Hippocampal formation (tissue), 2 donors: ENCODE measurements around the gene MSLN.

Experiments used
- DNase-seq, 2 donors: peaks; one replicate each; lab custom pipeline; 2025; lab: John Stamatoyannopoulos, UW

MSLN gene

GRCh38 chr16:804193-805048 is 43.9 kb downstream of the MSLN start:
- no peak for DNase-seq

GRCh38 chr16:805474-805873 is 44.9 kb downstream of the MSLN start:
- no peak for DNase-seq

- DNase-seq = peak; percentile 74 to 86
These were observed 47.0 kb downstream of the MSLN start for GRCh38 chr16:807347-808084.

DNA sequence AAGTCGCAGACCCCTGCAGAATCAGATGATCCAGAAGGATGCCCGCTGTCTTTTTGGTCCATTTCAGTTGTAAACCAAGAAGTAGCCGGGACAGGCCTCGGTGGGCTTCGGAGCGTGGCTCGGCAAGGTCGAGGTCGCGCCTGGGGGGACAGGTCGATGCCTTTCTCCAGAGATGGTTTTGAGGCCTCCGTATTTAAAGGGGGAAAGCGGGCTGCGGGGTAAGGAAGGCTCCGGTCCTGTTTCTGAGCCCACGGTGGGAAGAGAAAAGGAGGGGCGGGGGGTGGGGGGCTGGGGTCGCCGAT is 47.5 kb downstream of the MSLN start:
- no peak for DNase-seq

DNA sequence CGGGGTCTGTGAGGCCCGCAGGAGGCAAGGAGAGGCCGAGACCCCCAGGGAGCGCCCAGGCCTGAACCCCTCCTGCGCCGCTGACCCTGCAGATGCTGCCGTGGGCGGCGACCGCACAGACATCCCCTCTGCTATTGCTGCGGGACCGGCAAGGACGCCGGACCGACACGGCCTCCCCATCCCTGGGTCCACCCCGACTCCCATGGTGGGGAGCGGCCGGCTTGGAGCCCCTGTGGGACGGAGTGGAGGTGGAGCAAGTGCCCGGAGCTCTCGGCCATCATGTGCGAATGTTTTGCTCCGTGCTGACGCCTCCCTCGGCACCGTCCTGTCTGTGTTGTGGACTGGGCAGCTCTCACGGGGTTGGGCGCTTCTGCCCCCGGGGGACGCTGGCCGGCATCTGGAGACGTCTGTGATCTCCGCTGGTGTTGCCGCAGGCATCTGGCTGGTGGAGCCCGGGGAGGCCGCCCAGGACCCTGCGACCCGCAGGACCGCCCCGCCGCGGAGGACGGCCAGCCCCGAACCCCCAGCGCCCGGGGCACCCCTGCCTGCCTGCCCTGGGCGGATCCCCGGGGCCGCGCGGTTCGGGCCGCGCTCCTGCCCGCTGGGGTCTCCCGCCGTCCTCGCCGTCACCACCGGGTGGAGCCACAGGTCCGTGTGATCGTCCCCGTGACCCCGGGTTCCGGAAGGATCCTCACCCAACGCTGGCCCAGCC is 52.8 kb downstream of the MSLN start:
- DNase-seq = peak; percentile 16 to 33

GRCh38 chr16:813916-814412 is 53.4 kb downstream of the MSLN start:
- DNase-seq = no peak

DNA sequence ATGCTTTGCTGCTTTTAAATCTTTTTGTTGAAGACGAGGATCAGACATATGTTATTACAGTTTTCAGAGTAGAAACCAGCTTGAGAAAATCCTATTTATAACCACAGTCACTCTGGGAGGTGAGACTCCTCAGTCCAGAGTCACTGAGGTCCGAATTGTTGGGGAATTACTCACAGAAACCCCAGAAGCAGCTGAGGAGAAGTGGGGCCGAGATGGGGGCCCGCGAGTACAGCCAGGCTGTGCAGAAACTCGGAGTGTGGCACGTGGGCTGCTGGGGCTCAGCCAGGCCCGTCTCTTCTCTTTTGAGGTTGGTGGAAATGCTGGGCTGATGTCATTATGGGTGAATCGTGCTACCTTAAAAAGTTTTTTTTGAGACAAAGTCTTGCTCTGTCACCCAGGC is 54.4 kb downstream of the MSLN start:
- DNase-seq = no peak

DNA sequence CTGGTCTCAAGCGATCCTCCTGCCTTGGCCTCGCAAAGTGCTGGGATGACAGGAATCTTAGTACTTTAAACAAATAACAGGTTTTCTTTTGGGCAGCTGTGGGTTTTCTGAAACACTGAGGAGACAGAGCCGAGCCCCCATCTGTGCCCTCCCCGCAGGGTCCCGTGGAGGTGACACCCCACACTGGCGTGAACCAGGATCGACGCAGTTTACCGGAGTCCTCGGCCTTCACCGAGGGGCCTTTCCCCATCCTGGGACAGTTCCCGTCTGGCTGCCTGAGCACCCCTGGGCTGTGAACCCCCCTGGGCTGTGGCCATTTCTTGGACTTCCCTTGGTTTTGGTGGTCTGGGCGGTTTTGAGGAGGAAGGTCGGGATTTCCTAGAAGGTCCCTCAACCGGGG is 55.3 kb downstream of the MSLN start:
- DNase-seq = no peak

GRCh38 chr16:817001-817906 is 56.7 kb downstream of the MSLN start:
- DNase-seq = no peak

- DNase-seq = no peak
These were observed 57.6 kb downstream of the MSLN start for GRCh38 chr16:818132-818531.
